Progenitor cell of endocrine pancreas (in vitro differentiated cells): ENCODE measurements around the gene USP30. TPM values are rescaled to one million over a fixed set of nuclear protein-coding genes. Genes with fewer than 3 reads are reported as not detected.
A peak's percentile ranks its signal among the peaks of the same experiment; 100 is the strongest.

Experiments
- DNase-seq: peaks from one replicate; pipeline ENCODE4 v3.0.0; 2021; ENCODE audit warnings: low spot score; ENCODE audit not compliant: unreplicated experiment
- H3K27ac Mint-ChIP-seq: 2 replicates; pipeline ENCODE4 v1.8.0; 2021; ENCODE audit warnings: mild to moderate bottlenecking, moderate library complexity, mixed read lengths
- H3K27me3 Mint-ChIP-seq: 2 replicates; pipeline ENCODE4 v1.8.0; 2021; ENCODE audit warnings: mixed read lengths
- H3K36me3 Mint-ChIP-seq: 2 replicates; pipeline ENCODE4 v1.8.0; 2022; ENCODE audit warnings: mixed read lengths; ENCODE audit not compliant: insufficient read depth
- H3K4me1 Mint-ChIP-seq: 2 replicates; pipeline ENCODE4 v1.8.0; 2021; ENCODE audit warnings: low read depth, mixed read lengths
- H3K4me3 Mint-ChIP-seq: 2 replicates; pipeline ENCODE4 v1.8.0; 2021; ENCODE audit warnings: low read depth, mild to moderate bottlenecking, moderate library complexity, mixed read lengths
- H3K9me3 Mint-ChIP-seq: 2 replicates; pipeline ENCODE4 v1.8.0; 2021; ENCODE audit warnings: low read depth, mixed read lengths
- total RNA-seq: library from RNA; stranded (reverse); gene quantifications from 2 replicates; pipeline ENCODE4 v1.2.1, GENCODE V29; 2021
- TF ChIP-seq, protein P1 (sequence below): fragments of 200-600 bp; sonication (generic); IDR thresholded peaks from one replicate; pipeline ENCODE4 v1.5.0; 2021; ENCODE audit warnings: antibody characterized with exemption, mild to moderate bottlenecking; ENCODE audit not compliant: unreplicated experiment

USP30 gene
- total RNA-seq, 1 donor from 2014 or later = 23.0 TPM

DNA sequence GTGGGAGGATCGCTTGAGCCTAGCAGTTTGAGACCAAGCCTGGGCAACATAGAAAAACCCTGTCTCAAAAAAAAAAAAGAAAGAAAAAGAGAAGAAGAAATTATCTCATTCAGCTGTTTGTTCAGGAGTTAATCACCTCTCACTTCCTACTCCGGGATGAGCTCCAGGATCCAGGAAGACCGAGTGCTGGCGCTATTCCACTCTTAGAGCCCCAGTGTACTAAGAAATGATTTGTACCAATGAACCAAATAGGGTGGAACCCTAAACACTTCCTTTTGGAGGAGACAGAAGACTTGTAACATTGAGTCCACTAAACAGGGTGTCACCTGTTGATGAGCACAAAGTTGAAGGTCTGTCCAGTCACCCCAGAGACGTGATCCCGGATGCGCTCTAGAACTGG lies 37.3 kb downstream of the USP30 start:
- Mint-ChIP-seq H3K4me3 (no peak overlapping the region), H3K4me1 (peaks cover 12% of the 10 kb centered on the region), H3K36me3 (peaks cover 17% of the 10 kb centered on the region), H3K27ac (no peak overlapping the region), H3K27me3 (no peaks in the 10 kb centered on the region), H3K9me3 (no peaks in the 10 kb centered on the region)
- TF ChIP-seq, protein P1, sequence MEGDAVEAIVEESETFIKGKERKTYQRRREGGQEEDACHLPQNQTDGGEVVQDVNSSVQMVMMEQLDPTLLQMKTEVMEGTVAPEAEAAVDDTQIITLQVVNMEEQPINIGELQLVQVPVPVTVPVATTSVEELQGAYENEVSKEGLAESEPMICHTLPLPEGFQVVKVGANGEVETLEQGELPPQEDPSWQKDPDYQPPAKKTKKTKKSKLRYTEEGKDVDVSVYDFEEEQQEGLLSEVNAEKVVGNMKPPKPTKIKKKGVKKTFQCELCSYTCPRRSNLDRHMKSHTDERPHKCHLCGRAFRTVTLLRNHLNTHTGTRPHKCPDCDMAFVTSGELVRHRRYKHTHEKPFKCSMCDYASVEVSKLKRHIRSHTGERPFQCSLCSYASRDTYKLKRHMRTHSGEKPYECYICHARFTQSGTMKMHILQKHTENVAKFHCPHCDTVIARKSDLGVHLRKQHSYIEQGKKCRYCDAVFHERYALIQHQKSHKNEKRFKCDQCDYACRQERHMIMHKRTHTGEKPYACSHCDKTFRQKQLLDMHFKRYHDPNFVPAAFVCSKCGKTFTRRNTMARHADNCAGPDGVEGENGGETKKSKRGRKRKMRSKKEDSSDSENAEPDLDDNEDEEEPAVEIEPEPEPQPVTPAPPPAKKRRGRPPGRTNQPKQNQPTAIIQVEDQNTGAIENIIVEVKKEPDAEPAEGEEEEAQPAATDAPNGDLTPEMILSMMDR = no peak
- no peak for DNase-seq

DNA sequence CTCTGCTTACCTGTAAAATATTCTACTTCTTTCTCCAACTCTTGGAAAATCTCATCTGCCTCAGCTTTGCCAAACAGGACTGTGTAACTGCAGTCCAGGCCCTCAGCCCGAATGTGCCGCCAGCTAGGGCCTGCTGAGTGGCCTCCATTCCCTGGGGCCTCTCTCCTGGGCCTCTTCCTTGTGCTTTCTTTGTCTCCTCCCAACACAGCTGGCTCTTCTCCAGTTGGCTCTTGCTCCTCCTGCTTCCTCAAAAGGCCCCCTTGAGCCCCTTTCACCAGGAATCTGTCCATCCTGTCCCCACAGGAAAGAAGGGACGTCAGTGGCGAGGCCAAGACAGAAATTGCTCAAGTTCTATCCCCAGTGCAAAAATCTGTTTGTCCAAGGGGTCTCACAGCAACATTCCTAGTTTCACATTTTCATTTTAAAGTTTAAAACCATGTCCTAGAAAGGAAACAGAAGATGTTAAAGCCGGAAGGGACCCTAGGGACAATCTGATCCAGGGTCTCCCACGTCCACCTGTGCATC lies 40.2 kb downstream of the USP30 start:
- Mint-ChIP-seq H3K9me3 (no peaks in the 10 kb centered on the region), H3K4me3 (peak overlapping the region; percentile 76), H3K27ac (peak overlapping the region; percentile 79), H3K27me3 (no peaks in the 10 kb centered on the region), H3K36me3 (peaks cover 13% of the 10 kb centered on the region), H3K4me1 (peaks cover 12% of the 10 kb centered on the region)
- no peak for DNase-seq
- TF ChIP-seq, protein P1 = no peak

DNA sequence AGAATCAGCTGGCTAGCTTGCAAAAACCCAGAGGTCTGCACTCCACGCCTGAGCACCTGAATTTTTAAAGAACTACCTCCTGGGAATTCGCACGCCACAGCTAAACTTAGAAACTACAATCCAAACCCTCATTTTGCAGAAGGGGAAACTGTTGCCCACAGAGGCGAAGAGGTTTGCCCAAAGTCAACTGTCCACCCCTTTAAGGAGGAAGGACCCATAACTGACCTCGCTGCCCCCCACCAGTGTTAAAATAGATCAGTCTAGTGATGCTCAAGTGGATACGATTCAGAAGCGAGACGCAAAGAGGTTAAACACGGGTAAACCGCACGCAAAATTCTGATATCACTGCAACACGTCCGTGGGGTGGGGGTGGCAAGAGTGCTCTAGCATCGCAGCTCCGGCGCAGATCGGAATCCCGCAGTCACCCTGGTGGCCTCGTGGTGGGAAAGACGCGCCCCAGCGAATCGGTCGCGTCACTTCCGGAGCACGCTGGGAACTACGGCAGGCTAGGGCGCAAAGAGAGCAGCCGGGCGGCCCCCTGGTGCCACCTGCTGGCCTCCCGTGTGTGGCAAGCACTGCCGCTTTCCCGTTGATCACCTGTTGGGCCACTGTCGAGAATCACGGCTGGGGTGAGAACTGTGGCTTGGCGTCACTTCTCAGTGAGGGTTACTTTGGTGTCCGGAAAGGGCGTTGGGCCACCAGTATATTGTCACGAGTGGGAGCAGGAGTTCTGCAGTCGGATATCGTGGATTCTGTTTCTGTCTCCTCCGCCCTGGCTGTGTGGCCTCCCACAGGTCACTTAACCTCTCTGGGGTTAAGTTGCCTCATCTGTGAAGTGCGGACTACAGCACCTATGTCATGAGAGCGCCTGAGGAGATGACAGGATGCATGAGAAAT lies 40.9 kb downstream of the USP30 start, which contains the start of gene ALKBH2:
Gene ALKBH2 (minus strand): TSS at position 451 of the 897 bp plus-strand sequence. CDS start 686 bp downstream, outside the sequence.
- peaks cover 12% of the 10 kb centered on the region for H3K4me1 Mint-ChIP-seq
- peaks cover 13% of the 10 kb centered on the region for H3K36me3 Mint-ChIP-seq
- DNase-seq = peak; percentile 84
- peak within 1 kb of the TSS; percentile 86 for H3K27ac Mint-ChIP-seq
- H3K9me3 Mint-ChIP-seq = no peaks in the 10 kb centered on the region
- no peaks in the 10 kb centered on the region for H3K27me3 Mint-ChIP-seq
- TF ChIP-seq, protein P1 = peak; percentile 99
- H3K4me3 Mint-ChIP-seq = peak within 1 kb of the TSS; percentile 76

DNA sequence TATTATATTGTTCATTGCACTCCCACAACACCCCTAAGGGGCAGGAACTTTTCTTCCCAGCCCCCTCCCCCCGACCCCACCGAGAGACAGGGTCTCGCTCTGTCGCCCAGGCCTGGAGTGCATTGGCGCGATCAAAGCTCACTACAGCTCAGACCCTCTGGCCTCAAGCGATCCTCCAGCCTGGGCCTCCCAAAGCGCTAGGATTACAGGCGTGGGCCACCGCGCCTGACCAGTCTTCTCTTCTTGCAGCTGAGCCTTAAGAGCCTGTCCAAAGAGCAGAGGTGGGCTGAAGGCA lies 44.7 kb downstream of the USP30 start:
- Mint-ChIP-seq H3K27me3 (no peaks in the 10 kb centered on the region), H3K27ac (no peak overlapping the region), H3K9me3 (no peaks in the 10 kb centered on the region), H3K4me3 (peak overlapping the region; percentile 93), H3K4me1 (peaks cover 20% of the 10 kb centered on the region), H3K36me3 (peaks cover 17% of the 10 kb centered on the region)
- DNase-seq = no peak
- TF ChIP-seq, protein P1 = no peak

DNA sequence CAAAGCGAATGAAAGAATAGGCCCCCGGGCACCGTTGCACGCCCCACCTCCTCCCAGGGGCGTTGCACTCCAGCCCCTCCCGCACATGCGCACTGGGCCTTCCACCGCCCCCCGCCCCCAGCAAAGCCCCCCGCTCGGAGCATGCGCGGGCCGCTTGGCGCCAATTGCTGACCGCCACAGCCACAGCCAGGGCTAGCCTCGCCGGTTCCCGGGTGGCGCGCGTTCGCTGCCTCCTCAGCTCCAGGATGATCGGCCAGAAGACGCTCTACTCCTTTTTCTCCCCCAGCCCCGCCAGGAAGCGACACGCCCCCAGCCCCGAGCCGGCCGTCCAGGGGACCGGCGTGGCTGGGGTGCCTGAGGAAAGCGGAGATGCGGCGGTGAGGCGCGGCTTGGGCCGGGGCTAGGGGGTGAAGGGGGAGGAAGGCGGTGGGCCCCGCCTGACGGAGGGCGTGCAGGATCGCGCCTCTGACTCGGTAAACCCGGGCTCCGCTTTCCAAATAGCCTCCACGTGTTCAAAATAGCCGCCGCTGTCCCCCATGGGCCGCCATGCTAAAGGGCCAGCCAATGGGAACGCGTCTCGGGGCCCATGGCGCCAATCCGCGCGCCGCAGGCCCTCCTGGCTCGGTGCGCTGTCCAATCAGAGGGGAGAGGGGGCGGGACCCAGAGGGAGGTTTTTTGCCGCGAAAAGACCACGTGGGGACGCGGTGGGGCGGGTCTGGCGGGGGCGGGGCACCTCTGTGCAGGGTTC lies 45.2 kb downstream of the USP30 start, which contains the start of gene UNG:
Gene UNG (plus strand): TSS at position 163 of the 748 bp plus-strand sequence. CDS start 83 bp downstream, at position 246.
- TF ChIP-seq, protein P1 = no peak
- DNase-seq = peak; percentile 97
- no peaks in the 10 kb centered on the region for H3K27me3 Mint-ChIP-seq
- peak within 1 kb of the TSS; percentile 93 for H3K4me3 Mint-ChIP-seq
- peak within 1 kb of the TSS; percentile 96 for H3K27ac Mint-ChIP-seq
- peaks cover 16% of the 10 kb centered on the region for H3K4me1 Mint-ChIP-seq
- peaks cover 15% of the 10 kb centered on the region for H3K36me3 Mint-ChIP-seq
- H3K9me3 Mint-ChIP-seq = no peaks in the 10 kb centered on the region
